ENCODE results near the gene NNMT.

DNA sequence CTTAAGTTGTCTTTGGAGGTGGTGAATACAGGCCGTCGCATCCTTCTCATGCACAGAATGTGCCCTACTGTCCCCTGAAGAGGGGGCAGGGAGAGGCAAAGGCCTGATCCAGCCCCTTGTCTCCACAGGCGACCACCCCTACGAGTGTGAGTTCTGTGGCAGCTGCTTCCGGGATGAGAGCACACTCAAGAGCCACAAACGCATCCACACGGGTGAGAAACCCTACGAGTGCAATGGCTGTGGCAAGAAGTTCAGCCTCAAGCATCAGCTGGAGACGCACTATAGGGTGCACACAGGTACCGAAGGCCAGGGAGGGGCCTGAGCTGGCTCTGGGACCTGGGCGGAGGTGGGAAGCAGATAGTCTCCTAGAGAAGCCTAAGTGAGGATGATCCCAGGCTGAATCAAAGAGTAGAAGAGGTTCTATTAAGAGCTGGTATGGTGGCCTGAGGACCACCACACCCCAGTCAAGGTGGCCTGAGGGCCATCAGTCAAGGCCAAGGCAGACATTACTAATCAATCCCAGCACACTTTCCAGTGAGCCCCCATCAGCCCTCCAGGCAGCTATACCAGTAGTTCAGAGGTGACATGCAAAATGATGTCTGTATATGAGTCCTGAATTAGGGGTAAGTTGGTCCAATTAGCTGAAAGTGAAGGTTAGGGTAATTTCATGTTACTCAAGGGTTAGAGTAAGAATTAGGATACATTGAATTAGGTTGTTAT, 49.0 kb upstream of the NNMT start:
- TF ChIP-seq, protein P1, sequence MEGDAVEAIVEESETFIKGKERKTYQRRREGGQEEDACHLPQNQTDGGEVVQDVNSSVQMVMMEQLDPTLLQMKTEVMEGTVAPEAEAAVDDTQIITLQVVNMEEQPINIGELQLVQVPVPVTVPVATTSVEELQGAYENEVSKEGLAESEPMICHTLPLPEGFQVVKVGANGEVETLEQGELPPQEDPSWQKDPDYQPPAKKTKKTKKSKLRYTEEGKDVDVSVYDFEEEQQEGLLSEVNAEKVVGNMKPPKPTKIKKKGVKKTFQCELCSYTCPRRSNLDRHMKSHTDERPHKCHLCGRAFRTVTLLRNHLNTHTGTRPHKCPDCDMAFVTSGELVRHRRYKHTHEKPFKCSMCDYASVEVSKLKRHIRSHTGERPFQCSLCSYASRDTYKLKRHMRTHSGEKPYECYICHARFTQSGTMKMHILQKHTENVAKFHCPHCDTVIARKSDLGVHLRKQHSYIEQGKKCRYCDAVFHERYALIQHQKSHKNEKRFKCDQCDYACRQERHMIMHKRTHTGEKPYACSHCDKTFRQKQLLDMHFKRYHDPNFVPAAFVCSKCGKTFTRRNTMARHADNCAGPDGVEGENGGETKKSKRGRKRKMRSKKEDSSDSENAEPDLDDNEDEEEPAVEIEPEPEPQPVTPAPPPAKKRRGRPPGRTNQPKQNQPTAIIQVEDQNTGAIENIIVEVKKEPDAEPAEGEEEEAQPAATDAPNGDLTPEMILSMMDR (IDR thresholded peaks at IDR 0.05; ENCODE audit: low read depth, low read length, poor library complexity, severe bottlenecking) = no peak
- no peak for TF ChIP-seq EZH2phosphoT487 (IDR thresholded peaks at IDR 0.05; ENCODE audit: borderline replicate concordance, low read length)
